Dermis microvascular lymphatic vessel endothelial cell (primary cell): ENCODE measurements around the gene TMEM167A. TPM values are rescaled to one million over a fixed set of nuclear protein-coding genes. Genes with fewer than 3 reads are reported as not detected.
"Not testable (repeated sequence)": the region's sequence is repeated elsewhere in the genome, so short reads cannot be mapped to it uniquely, and the experiment has no call there.

Experiments used
- DNase-seq, 2 donors: peaks; one replicate each; pipeline versions ENCODE4 v3.0.0 to v3.0.0-alpha.2; 2010; ENCODE audit warnings: low read depth in 2 of 2
- total RNA-seq: library from RNA; depleted of rRNA; stranded (reverse); fragments of >200 nt; gene quantifications from 2 replicates; pipeline ENCODE4 v1.2.1, GENCODE V29; 2014

Gene TMEM167A
- total RNA-seq, 1 donor from 2014 or later = 37.2 TPM

DNA sequence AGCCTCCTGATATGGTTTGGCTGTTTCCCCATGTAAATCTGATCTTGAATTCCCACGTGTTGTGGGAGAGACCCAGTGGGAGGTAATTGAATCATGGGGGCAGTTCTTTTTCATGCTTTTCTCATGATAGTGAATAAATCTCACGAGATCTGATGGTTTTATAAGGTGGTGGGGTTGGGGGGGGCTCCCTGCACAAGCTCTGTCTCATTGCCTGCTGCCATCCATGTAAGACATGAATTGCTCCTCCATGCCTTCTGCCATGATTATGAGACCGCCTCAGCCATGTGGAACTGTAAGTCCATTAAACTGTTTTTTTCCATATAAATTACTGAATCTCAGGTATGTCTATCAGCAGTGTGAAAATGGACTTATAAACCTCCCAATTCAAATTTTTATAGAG is 13.0 kb upstream of the TMEM167A start:
- no peak for DNase-seq

DNA sequence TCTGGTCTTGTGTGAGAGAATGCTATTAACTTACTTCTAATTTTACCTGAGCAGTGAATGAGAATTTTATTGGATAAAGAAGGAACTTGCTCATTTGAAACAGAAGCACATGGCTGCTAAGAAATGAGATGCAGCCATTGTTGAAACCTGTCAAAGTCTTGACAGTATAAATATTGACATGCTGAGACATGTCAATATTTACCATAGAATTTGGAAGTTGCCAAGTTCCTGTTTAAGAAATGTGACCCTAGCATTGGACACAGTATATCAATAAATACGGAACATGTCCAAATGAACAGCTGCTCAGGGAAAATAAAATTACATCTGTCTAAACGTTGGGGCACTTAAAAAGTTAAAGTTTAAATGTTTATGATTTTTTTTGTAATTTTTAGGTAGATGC is 7.9 kb upstream of the TMEM167A start:
- DNase-seq = no peak

DNA sequence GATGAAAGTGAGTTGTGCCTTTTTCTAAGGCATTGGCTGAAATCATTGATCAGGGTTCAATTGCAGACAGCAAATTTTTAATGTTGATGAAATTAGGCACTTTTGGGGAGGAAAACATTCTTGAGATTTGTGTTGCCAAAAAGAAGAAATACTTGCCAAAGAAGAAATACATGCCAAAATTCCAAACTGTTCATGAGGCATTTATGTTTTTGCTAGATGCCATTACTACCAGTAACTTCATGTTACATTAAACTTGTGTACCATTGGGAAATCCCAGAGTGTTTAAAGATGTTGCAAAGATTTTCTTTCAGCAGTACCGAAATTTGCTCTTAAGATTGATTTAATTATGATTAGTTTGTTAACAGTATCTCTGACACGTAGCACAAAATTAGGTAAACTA is 7.1 kb upstream of the TMEM167A start:
- DNase-seq = no peak

DNA sequence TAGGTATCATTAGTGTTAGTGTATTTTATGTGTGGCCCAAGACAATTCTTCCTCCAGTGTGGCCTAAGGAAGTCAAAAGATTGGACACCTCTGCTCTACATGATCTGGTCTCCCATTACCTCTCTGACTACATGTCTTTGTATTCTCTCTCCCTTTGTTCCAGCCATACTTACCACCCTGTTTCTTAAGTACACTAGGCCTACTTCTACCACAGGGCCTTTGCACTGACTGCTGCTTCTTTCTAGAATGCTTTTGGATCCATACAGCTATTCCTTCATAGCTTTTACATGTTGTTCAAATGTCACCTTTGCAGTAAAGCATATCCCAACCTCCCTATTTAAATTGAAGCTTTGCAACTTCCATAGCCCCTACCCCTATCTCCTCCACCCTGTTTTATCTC is 5.6 kb upstream of the TMEM167A start:
- DNase-seq = no peak

DNA sequence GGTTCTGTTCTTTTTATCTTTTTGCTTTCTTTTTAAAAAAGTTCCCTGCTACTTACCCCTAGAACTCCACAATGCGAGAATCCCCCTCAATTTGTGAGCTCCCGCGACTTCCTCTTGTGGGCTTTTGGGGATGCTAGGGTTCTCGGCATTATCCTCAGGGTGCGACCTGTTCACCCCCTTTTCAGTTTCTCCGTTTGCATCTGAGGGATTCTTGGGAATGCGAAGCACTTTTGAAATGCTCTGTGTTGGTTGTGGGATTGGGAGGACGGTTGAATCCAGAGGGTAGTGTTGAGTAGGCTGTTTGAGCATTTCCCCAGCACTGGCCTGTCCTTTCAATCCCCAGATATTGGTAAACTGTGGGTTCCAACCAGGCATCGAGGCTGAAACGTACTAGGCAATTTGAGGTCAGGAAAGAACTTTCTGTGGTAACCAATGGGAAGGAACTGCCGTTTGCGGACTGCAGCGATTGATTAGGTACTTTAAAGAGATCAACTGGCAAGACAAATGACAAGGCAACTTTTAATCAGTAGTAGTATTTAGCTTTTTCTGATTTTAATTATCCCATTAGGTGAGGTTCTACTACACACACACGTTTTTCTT is 568 bp upstream of the TMEM167A start:
- DNase-seq = peak; percentile 2 to 7

DNA sequence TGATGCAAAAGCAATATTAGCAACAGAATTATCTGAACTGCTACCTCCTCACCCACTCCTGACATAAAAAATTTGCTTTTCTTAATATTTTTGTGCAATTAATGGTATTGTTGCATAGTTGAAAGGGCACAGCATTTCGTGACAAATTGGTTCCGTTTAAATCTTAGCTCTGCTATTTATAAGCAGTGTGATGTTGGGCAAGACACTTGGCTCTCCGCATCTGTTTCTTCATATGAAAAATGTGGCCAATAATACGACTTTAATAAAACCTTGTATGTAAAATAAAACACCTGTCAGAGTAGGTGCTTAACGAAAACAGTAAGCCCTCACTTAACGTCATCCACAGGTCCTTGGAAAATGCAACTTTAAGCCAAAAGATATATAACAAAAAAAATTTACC is 4.2 kb downstream of the TMEM167A start:
- no peak for DNase-seq

DNA sequence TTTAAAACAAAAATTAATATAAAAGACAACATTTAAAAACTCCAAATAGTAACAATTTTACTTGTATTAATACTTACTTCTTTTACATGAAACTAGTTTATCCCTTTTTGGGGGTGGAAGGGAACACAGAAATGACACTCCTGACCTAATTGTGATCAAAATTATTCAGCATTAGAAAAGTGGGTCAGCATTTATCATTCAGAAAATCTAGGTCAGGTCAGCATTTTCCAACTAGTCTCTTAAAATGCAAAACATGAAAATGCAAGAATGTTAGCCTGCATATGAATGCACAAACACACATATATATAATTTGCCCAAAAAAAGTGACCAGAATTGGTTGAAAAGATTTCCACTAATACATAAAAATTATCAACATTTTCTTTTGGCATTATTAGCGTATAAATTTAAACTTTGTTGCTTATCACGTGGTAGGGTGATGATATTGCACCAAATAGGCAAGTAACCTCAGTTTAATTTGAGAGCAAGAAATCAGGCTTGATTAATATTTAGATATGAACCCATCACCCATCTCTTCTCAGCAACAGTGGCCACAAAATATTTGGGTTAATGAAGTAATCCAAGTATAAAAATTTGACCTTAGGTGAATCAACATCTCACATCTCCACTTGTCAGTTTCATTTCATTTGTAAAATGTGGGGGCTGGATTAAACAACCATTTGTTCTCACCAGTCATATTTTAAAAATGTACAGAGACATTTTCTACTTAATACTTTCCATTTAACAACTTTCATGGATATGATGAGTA is 5.7 kb downstream of the TMEM167A start:
- DNase-seq = no peak

DNA sequence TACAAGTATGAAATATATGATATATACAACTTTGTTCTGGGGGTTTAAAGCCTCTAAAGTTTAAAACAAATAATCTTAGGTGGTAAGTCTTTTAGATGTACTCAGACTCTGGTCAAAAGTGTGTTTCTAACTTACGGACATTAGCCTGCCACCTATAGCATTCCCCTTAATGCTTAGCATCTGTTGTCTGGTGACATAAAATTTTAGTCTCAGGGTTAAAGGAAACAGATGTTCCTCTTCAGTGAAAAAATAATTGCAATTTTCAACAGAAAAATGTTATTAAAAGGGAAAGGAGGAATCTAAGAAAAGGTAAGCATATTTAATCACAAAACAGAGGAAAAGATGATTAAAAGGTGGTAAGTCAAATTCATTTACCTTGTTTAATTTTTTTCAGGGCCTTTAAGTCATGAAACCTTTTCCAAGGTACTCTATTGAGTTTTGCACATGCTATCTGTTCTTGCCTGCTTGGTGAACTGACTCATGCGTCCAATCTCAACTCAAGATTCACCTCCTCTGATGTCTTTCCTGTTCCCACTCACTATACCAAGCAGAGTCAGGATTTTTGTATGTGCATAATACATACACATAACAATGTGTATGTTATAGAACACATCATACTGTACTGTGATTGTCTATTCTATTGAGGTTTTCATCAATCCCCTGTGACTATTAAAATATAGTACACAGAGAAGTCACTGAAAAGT is 7.9 kb downstream of the TMEM167A start:
- DNase-seq = no peak

DNA sequence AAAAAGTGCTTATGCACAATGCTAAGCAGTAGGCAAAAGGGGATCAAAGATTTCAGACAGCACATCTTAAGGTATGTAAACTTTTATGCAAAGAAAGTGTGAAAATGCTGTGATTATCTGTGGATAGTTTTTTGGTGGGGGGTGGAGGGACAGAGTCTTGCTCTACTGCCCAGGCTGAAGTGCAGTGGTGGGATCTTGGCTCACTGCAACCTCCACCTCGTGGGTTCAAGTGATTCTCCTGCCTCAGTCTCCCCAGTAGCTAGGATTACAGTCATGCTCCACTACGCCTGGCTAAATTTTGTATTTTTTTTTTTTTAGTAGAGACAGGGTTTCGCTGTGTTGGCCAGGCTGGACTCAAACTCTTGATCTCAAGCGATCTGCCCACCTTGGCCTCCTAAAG is 9.8 kb downstream of the TMEM167A start:
- not testable (repeated sequence) for DNase-seq

DNA sequence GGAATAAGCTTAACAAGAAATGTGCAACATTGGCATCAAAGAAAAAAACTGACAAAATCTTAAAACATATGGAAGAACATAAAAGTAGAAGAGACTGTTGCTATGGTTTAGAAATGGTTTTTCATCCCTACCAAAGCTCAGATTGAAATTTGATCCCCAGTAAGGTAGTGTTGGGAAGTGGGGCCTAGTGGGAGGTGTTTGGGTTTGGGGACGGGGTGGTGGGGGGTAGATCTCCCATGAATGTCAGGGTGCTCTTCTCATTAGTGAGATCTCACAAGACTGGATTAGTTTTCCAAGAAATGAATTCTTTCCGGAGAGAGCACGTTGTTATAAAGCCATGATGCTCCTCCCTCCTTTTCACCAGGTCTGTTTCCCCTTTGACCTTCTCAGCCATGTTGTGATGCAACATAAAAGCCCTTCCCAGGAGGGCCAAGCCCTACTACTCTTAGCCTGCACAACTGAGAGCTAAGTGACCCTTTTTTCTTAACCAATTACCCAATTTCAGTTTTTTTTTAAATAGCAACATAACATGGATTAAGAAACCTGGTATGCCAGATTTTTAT is 10.6 kb downstream of the TMEM167A start:
- no peak for DNase-seq

DNA sequence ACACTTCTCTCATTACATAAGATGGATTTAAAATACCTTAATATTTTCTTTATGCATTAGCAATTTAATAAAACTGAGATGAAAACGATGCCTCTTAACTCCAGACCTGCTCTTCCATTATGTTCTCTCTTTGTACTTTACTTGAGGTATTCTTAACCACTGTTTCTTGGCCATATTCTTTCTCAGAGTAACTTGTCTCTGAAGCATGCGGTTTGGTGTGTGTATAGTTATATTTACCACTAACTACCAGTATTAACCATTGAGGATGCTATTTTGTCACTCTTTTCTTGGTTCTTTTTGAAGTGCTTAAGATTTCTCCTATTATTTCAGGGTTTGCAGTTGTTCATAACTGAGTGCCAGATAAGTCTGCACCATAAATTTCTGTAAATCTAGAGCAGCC is 17.9 kb downstream of the TMEM167A start:
- DNase-seq = no peak

DNA sequence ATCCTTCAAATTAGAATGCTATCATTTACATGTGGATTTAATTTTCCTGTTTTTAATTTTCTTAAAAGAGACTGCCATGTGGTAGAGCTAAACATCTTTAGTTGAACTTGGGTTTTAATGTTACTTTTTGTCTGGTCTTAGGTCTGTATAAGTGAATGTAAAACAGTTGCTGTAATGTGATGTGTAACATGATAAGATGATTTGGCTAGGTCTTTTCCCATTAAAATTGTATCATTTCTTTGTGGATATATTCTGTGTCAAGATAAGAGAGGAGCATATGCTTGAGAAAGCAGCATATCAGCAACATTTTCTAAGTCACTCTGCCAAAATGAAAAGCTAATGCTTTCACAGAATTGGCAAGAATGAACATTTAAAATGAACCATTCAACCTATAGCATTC is 18.5 kb downstream of the TMEM167A start:
- DNase-seq = no peak

DNA sequence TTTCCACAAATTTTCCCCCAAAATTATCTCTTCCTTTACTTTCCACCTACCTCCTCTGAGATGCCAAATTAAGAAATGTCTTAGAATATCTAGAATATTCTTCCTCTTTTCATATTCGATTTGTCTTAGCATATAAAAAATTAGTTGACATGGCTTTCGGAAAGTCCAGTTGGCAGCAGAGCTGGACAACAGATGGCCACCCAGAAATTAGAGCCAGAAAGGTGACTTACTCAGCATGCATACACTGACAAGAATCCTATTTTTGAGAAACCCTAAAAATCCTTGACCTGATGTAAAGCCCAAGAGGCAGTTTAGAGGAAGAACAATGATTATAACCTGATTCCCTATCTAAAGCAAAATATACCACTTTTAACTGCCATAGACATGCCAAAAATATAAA is 22.0 kb downstream of the TMEM167A start:
- no peak for DNase-seq

DNA sequence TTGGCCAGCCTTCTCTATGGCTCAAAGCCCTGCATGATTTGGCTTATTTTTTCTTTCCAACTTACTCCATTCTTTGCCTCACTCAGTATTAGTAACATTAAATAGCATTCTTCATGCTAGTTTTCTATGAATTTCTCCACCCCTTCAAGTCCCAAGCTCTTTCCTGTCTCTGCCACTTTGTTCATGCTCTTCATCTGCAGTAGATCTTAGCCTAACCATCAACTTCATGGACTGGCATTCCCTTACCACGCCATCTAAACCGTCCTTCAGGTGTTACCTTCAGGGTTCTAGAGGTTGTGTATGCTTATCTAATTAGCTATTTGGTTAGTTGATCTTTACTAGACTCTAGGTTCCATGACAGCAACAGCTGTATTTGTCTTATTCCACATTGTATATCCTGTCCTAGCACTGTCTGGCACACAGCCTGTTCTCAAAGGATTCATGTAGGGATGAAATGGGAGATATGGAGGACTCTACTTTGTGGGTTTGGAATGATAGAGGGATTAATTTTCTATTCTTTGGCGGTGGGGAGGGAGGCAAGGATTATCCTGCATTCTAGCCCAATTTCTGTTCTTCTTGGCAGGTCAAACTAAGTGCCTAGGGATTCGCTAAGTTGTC is 26.4 kb downstream of the TMEM167A start:
- no peak for DNase-seq

DNA sequence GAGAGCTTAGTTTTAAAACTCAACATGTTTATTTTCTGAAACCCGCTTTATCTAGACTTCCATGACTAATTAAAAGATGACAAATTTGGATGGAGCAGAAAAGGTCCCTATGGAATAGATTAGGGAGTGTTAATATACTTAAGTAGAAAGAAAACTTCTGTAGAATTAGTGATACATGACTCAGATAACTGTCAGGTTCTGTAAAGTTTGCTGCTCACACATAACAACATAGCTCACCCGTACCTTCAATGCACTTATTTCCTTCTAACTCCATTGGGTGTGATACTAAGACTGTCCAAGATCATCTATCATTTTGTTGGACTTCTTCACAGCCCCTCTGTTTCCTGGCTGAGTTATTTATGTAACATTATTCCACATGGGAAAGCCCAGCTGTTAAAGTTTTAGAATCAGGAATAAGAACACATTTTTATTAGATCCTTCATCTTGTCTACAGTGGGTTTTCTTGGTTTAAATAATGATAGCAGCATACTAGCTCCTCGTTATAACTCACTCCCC is 27.8 kb downstream of the TMEM167A start:
- DNase-seq = no peak

DNA sequence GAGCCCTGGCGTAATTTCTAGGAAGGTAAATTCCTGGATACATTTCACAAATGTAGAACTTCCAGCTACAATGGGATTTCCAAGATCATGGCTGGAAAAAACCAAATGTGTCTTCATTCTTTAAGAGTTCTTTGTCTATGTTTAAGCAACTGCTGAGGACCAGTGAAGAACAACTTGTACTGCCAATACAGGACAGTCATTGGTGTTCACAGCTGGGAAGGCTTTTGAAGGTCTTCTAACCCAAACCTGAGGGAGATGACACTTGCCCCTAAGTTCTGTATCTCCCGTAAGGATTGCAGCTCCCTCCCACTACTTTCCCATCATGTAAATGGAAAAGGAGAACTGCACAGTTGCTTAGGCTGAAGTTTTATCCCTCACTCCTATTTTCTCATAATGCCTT is 28.4 kb downstream of the TMEM167A start:
- DNase-seq = no peak

DNA sequence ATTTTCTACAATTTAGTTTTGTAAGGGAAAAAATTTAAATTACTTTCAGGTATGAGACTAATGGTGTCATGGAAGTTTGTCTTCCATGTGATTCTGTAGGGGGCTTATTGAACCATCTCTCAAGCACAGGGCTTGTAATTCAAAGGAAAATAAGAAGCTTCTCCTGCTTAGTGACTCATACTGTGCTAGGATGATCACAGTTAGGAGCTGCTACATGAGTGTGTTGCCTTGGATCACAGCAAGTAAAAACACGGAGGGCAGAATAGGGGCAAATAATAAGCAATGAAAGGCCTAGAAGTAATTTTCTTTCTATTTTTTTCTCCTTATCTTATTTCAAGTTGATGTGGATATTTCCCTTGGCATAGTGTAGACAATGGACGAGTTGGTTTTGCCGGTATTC is 28.9 kb downstream of the TMEM167A start:
- DNase-seq = peak in 1 of 2 donors; percentile 11

DNA sequence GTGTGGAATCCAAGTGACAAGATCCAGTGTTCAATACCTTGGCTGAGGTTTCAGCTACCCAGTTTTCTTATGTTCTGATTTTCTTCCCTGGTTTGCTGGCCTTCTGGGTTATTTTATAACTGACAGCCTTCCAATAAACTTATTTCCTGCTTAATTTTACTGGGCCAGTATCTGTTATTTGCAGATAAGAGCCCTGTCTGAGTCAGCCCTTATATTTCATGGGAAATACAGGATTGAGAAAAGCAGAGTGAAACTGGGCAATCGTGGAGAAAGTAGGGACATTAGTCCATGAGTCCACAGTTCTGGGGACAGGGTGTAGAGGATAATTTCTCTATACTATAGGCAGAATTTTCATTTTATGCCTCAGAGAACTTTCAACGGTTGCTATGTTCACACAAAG is 32.3 kb downstream of the TMEM167A start:
- DNase-seq = peak in 1 of 2 donors; percentile 6

DNA sequence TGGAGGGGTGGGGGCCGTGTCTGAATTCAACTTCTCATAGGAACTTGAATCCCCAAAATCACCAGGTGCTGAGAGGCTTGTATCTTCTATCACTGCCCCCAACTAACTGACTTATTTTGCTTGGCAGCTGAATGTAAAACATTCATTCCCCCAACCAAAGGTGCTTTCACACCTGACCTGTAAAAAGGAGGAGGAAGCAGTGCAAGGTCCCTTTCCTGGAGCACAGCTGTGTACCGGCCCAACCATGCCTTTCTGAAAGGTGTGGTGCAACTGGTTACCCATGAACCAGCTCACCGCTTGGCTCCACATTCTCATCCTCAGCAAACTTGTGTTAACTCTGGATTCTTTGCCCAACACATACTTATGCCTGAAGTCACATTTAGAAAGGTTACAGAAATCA is 34.7 kb downstream of the TMEM167A start:
- no peak for DNase-seq

DNA sequence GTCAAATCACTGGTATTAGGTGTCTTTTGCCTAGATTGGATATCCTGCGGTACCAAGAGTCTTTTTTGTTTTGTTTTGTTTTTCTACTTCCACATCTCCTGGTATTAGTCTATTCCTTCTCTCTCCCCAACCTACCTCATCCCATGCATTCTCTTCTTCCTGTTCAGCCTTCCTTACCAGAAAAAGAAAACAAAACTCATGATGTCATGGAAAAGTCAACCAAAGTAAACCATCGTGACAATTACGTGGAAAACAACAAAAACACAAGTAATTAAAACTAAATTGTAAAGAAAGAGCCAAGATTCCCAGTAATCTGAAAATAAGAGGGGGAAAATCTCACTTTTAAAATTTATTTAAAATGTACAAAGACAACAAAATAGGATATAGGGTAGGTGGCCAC is 38.3 kb downstream of the TMEM167A start:
- no peak for DNase-seq

DNA sequence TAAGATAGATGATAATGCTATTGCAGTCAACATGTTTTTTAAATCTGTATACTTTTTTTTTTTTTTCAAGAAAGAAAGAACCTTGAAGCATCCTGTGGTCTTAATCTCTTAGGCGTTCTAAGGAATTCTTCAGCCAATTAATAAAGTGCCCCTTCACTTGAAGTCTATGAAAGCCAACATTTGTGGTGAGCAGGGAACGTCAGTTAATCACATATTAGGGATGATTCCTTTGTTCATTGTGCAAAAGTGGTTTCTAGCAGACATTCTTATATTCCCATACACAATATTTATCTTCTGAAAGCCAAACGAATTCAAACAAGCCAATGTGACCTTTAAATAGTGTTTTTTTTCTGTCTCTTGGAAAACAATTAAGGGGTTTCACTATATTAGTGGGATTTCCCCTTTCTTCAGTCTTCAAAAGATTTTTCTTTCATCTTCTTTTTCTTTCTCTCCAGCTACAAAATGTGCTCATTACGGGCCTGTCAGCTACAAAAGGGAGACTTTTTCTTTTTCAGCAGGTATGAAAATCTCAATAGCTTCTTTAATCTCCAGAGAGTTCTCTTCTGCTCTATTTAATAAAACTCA is 40.1 kb downstream of the TMEM167A start:
- DNase-seq = no peak
